ENCODE results near the gene TEX11.
"Not testable (repeated sequence)": the region's sequence is repeated elsewhere in the genome, so short reads cannot be mapped to it uniquely, and the experiment has no call there.

Gene TEX11

DNA sequence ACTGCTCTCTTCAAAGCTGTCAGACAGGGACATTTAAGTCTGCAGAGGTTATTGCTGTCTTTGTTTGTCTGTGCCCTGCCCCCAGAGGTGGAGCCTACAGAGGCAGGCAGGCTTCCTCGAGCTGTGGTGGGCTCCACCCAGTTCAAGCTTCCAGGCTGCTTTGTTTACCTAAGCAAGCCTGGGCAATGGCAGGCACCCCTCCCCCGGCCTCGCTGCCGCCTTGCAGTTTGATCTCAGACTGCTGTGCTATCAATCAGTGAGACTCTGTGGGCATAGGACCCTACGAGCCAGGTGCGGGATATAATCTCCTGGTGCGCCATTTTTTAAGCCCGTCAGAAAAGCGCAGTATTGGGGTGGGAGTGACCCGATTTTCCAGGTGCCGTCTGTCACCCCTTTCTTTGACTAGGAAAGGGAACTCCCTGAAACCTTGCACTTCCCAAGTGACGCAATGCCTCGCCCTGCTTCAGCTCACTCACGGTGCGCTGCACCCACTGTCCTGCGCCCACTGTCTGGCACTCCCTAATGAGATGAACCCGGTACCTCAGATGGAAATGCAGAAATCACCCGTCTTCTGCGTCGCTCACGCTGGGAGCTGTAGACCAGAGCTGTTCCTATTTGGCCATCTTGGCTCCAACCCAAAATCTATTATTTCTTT is 338.5 kb downstream of the TEX11 start:
- DNase-seq = not testable (repeated sequence)

DNA sequence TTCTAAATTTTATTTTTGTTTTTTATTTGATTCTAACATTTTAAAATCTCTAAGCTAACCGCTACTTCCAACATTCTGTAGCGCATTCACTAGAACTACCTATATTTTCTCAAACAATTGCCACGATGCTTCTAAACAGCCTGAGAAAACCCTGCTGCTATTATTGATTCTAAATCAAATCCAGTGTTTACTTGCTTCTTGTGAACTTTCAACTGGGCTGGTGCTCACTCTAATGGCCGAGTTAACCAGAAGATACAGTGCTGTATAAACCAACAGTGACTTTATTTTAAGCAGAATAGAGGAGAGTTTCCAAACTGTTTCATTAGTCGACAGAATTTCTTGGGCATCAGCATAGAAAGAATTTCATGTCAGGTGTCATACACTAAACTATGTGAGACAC is 353.6 kb downstream of the TEX11 start:
- no peak for DNase-seq

DNA sequence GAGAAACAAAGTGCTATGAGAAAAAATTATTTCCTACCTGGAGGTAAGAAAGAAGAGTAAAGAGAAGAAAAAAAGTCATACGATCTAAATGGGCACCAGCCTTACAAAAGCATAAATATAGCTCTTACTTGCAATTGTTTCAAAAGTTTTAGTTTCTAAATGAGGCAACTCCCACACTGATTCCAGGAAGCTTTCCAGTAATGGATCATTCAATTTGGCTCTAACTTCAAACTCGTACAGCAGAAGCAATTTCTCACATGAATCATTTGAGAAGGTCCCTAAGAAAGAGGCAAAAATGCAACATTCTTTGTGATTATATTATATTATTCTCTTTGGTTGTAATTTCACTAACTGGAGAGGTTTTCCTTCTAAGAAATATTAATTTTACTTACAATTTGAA is 354.0 kb downstream of the TEX11 start:
- no peak for DNase-seq

DNA sequence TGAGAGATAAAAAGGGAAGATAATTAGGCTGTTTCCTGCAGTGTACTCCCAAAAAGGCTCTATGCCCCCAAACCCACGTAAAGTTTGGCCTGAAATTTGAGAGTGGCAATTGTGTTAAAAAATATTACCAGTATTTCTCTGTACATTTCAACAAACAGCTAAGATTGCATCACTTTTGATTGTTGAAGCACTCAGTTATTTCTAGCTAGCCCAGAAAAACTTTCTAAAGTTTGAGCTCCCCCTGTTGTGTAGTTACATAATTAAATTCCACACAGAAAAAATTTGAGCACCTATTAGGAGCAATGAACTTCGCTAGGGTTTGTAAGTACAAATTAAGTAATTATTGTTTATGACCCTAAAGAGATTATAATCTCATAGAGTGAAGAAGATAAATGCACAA is 354.4 kb downstream of the TEX11 start:
- DNase-seq = no peak

DNA sequence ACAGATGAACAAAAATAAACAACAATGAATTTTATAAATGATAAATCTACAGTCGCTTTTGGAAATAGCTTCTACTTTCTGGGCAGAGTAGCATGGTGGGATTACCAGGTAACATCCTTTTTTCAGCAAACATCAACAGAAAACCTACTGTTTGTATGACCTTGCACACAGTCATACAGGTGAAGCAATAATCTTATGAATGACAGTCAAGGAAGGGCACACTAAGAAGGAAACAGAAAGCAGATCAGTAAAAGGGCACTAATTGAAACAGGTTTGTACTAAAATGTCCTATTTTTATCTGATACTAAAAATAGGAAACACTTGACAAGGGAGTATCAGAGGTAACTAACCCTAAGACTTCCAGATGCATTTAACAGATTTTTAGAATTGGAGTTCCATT is 355.0 kb downstream of the TEX11 start:
- DNase-seq = no peak

DNA sequence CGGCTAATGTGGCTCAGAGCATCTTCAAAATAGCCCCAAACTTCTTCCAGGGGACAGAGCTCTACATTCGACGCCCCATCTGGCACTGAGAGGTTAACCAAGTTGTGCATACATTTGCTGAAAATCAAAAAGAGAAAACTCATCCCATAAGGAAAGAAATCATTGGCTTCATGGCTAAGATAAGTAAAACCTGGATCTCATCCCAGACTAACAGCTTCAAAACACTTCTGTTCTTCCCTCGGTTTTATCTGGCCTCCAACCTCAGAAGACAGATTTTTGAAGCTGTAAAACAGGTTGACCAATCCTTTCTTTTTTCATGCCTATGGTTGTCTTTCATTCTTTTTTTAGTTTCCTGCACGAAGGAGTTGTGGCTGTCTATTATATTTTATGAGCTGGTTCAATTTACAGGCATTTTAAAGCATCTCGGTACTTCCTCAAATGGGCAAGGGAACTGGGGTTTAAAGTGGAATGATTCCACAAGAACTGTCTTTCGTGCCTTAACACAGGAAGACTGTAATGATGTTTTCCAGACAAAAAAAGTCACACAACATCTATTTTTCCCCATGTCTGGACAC is 356.3 kb downstream of the TEX11 start:
- no peak for DNase-seq

DNA sequence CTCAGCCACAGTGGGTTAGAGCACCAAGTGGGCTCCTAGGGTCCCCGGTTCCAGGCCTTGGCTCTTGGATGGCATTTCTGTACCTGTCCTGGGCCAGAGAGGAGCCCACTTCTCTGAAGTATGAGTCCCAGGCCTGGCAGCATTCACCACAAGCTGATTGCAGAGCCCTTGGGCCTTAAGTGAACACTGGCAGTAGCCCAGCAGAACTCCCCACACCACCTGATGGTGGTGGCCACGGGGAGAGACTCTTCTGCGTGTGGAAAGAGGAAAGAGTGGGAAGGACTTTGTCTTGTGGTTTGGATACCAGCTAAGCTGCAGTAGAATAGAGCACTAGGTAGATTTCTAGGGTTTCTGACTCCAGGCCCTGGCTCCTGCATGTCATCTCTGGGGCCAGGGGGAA is 359.1 kb downstream of the TEX11 start:
- DNase-seq = no peak

DNA sequence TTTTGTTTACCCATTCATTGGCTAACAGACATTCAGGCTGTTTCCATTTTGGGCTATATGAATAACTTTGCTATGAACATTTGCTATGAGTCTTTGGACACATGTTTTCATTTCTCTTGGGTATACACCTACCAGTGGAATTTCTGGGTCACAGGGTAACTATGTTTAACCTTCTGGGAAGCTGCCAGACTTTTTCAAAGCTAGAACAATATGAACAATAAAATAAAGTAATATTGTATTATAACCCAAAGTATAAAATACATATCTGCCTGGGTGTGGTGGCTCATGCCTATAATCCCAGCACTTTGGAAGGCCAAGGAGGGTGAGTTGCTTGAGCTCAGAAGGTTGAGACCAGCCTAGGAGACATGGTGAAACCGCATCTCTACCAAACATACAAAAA is 373.3 kb downstream of the TEX11 start:
- no peak for DNase-seq

DNA sequence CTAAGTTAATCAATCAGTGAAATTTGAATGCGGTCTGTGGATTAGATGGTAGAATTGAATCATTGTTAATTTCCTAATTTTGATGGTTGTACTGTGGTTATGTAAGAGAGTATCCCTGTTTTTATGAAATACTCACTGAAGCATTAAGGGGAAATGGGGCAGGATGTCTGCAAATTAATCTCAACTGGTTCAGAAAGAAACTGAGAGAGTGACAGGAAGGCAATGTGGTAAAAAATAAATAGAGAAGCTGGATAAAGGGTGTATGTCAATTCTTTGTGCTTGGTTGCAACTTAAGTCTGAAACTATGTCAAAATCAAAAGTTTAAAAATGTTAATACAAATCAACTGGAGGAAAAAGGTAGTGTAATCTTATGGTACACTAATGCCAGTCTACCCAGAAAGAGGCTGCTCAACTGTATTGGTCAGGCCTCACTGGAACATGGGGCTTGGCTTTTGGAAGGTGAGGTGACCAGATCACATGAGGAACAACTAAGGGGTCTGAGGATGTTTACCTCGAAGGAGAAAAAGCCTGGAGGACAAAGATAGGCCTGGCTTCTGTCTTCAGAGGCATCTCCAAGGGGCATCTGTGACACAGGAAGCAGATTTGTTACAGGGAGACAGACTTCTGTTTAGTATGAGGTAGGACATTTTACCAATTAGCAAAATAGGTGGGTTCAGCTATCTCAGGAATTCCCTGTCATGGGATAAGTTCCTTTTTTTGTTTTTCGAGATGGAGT is 380.7 kb downstream of the TEX11 start:
- DNase-seq = no peak

DNA sequence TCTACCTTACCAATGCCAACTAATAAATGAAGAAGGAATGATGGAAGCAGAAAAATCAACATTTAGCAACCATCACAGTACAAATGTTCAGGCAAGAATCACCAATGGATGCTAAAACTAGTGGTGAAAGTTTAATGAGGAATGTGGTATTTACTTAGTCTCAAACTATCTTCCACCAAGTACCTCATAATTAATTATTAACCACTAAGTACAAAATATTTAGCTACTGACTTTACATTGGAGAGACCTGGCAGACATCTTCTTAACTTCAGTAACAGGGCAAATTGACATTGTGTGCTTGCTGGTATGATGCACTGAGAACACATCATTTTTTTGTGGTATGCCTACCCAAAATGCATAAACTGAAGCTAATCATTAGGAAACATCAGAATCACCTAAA is 381.5 kb downstream of the TEX11 start:
- DNase-seq = no peak

DNA sequence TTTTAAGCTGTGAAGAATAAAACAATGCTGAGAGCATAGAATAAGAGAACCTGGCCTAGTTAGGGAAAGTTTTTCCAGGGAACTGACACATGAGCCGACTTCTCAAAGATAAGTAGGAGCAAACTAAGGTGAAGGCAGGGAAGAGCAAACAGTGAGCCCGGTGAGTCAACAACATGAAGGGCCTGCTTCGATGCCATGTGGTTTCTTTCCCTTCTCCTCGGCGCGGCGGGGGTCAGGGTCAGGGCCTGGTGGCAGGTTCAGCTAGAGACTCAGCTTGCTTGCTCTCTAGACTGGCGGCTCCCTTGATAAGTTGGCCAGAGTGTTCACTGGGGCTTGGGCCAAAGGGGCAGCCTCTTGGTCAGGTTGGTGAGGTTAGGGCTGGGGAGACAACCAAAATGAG is 382.8 kb downstream of the TEX11 start:
- DNase-seq = no peak

DNA sequence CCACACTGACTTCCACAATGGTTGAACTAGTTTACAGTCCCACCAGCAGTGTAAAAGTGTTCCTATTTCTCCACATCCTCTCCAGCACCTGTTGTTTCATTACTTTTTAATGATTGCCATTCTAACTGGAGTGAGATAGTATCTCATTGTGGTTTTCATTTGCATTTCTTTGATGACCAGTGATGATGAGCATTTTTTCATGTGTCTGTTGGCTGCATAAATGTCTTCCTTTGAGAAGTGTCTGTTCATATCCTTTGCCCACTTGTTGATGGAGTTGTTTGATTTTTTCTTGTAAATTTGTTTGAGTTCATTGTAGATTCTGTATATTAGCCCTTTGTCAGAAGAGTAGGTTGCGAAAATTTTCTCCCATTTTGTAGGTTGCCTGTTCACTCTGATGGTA is 392.8 kb downstream of the TEX11 start:
- DNase-seq = not testable (repeated sequence)

DNA sequence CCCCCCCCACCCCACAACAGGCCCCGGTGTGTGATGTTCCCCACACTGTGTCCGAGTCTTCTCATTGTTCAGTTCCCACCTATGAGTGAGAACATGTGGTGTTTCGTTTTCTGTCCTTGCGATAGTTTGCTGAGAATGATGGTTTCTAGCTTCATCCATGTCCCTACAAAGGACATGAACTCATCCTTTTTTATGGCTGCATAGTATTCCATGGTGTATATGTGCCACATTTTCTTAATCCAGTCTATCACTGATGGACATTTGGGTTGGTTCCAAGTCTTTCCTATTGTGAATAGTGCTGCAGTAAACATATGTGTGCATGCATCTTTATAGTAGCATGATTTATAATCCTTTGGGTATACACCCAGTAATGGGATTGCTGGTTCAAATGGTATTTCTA is 393.2 kb downstream of the TEX11 start:
- DNase-seq = not testable (repeated sequence)

DNA sequence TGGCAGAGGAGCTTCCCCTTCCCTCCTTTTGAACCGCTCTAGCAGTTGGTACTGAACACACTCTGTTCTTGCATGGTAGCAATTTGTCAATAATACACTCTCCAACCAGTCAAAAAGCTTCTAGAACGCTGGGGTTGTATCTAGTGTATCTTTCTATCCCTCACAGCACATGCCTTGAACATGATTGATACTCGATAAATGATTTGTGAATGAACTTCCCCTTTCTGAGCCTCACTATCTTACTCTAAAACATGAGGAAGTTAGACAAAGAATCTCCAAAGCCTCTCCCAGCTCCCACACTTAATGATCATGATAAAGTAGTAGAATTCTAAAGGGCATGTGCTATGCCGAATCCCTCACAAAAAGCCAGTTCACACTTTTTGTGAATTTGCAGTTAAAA is 399.4 kb downstream of the TEX11 start:
- DNase-seq = no peak

DNA sequence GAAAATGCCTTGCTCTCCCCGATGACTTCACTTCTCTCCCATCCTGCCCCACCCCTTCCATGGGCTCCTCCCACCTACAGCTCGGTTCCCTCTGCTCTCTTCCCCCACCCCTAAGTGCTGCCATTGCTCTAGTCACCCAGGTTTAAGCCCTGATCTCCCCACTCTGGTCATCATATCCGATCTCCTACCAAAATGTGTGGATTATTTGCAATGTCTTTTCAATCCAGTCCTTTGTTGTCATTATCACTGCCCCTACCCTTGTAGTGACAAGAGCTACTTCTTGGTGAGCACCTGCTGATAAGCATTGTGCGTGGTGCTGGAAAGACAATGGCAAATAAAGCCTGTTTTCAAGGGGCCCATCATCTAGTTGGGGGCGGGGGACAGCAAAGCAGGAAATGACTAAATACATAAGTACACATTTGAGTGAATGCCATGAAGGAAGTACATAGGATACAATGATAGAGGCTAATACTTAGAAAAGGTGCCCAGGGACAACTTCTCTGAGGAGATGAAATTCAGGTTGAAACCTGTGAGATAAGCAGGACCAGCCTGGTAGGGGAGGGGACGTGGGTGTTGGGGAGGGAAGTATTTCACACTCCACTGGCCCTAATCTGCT is 400.1 kb downstream of the TEX11 start:
- no peak for DNase-seq

DNA sequence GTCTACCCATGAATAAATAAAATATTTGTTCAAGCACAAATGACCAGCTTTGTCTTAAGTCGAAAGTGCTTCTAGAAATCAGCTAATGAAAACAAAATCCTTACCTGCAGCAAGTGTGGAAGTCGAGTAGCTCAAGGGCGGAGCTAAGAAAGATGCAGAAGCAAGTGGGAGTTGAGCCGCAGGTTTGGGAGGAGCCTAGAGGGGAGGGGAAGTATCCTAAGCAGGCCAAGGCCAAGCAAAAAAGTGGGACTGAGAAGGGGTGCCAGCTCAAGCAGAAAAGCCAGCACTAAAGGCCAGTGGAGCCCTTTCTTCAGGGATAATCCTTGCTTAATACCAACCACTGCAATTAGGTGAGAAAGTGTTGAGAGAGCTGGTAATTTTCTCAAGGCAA is 403.1 kb downstream of the TEX11 start:
- no peak for DNase-seq

DNA sequence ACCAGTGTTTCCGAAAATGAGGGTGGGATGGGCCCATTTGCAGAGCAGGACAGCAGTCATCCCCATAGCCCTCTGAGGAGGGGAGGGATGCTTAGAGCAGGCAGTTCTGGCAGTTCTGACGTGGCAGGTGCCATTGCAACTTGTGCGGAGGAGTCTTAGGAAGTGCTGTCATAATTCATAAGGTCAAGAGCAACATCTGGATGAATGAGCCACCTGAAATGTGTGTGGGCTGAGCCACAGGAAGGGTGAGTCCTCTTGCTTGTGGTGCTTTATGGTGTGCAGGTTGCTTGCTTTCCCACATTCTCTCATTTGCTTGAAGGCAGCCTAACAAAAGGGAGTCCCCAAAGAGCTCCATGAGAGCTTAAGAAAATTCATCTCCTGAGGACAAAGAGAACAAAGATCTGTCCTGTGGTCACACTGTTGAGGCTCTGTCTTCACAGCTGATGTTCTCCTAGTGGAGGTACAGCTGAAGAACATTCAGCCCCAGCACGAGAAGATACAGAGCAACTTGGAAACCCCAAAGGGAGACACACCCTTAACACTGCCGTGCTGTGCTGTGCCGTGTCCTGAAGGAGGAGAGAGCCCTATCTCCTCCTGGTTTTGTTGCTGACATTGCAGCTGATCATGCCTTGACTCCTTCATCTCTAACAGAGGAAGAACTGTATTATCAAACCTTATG is 403.6 kb downstream of the TEX11 start:
- DNase-seq = peak; percentile 63

DNA sequence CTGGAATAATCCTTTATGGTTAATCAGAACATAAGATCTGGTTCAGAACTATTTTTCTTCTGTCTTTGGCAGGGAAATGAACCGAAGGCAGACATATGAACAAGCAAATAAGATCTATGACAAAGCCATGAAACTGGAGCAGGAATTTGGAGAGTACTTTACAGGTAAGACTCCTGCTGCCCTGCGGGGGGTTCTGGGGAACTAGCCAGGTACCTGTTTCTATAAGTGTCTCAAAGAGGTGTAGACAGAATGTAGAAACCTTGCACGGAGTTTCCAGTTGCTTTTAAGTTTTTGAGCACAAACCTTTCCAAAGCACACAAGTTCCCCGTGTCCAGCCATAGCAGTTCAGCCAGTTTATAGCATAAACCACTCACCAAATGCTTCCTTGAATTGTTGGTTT is 407.7 kb downstream of the TEX11 start:
- no peak for DNase-seq

DNA sequence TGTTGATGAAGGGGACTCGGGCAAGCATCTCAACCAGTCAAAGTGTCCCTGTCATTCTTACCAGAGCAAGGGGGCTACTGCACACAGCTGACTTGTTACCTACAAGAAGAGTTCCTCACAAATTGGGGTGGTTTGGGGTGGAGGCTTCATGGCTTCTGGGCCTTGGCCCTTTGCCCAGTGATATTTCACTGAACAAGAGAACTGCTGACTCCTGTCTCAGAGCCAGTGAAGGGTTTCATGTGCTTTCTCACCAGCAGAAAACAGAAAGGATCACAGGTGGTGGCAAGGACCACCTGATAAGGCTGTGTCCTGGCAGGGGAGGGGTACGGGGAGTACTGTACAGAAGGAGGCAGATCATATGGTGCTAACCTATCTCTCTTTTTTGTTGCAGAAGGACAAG is 410.4 kb downstream of the TEX11 start:
- no peak for DNase-seq

DNA sequence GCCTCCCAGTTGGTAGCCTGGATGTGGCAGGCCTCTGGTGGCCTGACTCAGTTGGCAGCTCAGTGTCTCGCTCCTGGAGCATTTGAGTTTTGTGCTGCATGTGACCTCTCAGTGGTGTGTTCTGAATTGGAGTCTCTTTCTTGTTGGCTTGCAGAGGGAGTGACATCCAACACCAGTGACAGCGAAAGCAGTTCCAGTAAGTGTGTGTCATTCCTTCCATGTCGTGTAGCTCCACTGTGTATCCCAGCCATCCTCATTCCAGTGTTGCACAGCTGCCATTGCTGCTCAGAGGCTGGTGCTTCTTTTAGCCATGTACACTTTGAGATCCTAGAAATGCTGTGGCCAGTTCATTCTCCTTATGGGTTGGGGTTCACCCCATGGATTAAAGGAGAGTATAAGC is 411.5 kb downstream of the TEX11 start:
- DNase-seq = no peak

DNA sequence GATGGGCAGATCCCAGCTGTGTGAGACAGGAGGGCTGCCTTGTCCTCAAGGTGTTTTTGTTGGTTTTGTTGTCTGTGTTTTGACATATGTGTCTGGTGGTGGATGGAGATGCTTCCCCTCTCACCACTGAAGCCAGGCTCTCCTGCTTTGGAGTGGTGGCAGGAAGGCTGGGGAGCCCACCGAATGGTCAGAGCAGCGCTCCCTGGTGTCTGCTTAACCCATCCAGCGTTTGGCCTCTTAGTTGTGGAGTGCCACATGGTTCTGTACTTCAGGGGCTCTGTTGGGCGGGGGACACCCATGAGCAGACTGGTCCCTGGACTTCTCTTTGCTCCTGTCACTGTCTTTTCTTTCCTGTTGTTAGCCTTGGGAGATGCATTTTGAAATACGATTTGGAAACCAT is 412.0 kb downstream of the TEX11 start:
- DNase-seq = no peak

DNA sequence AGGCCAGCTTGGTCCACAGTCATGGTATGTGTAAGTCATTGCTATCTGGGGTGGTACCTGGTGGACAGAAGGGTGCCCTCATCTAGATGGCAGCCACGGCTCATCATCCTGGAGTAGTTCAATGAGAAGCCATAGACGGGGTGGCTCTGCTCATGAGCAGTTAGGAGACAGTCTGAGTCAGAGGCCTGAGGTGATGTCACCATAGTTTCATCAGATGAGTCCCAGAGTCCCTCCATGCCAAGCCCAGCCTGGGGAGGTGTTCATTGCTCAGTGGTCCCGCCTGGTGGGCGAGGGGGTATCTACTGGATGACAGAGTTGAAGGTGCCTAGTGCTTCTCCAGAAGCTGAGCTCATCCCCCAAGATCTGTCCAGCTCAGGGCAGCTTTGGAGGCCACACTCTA is 414.1 kb downstream of the TEX11 start:
- no peak for DNase-seq

DNA sequence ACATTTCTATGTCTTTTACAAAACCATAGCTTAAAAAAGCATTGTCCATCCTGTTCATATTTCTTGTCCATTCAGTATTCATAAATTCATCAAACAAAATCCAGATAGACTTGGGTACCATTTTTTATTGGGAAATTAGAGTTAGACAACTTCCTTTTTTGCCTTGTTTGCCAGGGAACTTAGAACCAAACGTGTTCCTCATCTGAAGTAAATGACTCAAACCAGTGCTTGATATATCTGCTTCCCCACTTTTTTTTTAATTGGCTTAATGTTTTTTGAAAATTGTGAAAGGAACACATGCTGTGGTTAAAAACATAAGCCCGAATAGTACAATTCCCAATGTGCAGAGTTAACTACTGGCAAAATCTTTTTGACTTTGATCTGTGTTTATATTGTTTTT is 419.7 kb downstream of the TEX11 start:
- DNase-seq = no peak

DNA sequence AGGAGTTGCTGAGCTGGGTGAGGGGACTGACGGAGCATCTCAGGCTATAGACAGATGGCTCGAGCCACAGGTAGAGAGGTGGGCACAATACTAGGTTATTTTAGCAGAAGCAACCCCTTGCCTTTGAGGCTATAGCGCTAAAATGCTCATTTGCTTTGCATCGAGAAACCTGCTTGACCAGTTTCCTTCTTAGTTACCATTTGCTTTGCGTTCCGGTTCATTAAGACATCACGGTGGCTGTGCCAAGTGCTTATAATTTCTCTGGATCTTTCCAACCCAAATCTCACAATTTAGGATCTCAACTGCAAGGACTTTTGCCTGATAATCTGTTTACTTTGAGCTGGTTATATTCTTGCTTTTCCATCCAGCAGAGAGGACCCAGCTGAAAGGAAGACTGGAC is 423.0 kb downstream of the TEX11 start:
- no peak for DNase-seq

Measured in activated effector memory CD4-positive, alpha-beta T cell treated with anti-CD3 and anti-CD28 coated beads, Interleukin-2, amount 50 U/mL, for 16 hours (primary cell).